HG02678 (cell line): ENCODE results near the gene MAP3K5.

ENCODE experiments used
- ATAC-seq: cut with Tn5 transposase; IDR thresholded peaks from one replicate; pipeline ENCODE4 v1.9.1; 2021; ENCODE audit warnings: mild to moderate bottlenecking, moderate library complexity; ENCODE audit not compliant: unreplicated experiment

MAP3K5 gene

DNA sequence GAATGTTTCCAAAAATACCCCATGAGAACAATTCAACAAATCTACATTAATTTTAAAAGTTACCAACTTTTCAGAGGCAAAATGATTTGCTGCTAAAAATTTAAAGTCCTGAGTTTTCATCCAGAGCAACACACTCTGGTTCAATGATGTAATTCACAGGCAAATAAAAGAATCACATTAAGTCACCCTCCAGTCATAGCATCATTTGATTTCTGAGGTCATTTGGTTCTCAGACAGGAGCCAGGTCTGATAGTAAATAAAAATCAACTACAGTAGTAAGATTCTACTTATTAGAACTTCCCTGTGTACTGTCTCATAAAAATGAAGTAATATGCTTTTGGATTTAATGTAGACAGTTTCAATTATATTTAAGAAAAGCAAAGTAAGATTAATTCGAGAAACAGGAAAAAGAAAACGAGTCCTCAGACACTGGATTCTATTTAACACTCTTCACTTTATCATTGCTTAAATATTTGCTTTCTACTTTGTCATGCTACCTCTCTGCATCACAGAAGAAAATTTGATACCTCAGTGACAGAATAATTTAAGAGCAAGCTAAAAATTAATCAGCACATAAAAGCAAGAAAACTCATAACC, 267.8 kb downstream of the MAP3K5 start:
- no peak for ATAC-seq

DNA sequence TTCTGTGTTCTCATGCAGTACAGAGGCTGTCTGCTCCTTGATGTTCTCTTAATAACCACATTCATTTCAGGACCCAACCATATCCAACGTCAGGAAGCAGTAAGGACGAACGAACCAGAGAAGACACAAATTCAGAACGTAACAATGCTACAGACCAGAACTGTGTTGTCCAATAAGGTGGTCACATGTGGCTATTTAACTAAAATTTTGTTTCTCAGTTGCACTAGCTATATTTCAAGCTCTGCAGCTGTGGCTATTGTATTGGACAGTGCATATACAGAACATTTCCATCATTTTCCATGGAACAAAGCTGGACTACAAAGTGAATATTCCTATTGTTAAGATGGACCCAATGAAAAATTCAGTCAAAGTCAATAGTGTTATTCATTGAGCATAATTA, 269.1 kb downstream of the MAP3K5 start:
- no peak for ATAC-seq

DNA sequence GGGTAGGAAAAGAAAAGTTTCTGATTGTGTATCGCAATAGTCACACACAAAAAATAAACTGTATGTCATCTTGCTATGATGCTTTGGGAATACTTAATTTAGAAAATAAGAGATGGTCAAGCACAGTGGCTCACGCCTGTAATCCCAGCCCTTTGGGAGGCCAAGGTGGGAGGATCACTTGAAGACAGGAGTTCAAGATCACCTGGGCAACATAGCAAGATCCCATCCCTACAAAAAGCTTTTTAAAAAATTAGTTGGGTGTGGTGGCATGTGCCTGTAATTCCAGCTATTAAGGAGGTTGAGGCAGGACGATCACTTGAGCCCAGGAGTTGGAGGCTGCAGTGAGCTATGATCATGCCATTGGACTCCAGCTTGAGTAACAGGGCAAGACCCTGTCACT, 269.6 kb downstream of the MAP3K5 start:
- no peak for ATAC-seq

DNA sequence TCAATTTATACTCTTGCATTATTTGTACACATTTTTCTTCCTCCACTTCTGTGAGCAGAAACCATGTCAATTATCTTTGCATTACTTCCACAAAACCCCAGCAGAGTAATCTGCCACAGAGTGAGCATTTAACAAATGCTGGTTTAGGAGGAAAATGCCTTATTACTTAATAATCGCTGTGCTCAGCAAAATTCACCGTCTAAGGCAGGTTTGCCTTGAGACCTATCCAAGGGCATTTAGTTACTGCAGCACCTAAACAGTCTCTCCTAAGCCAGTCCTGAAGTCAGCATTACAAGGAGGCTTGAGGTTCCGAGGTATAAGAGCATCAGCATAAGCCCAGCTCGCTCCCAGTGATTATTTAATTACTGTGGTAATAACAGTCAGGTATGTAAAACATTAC, 270.4 kb downstream of the MAP3K5 start:
- ATAC-seq, result no peak

DNA sequence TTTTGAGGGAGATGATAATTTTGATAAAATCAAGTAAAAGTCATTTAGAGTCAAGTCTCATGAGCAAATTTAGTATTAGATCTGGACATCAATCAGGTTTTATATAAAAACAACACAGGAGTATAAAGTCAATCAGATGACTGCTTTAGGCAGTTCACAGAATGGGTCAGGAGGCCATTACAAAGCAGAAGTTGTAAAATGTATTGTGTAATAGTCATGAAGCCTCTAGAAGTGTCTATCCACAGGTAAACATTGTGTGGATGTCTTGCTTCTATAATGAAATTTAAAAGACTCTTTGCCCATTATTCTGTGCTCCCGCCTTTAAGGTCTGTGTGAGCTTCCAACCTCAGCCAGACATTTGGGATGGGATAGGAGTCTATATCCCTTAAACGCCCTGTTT, 270.9 kb downstream of the MAP3K5 start:
- no peak for ATAC-seq

DNA sequence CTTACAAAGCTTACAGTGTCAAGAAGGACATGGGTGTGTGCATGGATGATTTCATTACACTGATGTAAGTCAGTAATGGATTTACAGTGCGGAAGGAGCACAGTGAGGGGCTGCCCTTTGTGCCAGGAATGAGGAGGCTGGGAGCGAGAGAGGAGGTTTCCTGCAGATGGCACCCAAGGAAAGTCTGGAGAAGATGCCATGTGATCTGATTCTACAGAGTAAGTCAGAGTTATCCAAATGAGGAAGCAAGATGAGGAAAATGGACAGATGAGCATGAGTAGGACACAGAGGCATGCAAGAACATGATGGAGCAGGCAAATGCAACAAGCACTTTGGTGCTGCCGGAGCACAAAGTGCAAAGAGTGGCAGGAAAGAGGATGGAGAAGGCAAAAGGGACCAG, 271.8 kb downstream of the MAP3K5 start:
- ATAC-seq, result no peak

DNA sequence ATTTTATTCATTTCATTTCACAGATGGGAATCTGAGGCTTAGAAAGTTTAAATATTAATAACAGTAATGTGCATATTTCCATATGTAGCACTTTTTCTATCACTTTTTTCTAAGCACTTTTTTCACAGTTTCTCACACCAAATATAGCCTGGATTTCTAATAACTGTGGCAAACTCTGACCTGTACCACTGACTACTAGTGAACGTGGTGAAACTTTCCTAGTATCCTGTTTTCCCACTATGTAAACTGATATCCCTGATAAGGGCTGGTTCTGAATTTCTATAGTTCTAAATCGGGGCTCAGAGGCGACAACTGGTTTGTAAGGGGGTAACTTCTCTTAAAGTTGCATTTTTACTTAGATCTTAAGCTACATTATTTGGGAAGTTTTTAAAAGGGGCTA, 274.7 kb downstream of the MAP3K5 start:
- no peak for ATAC-seq

DNA sequence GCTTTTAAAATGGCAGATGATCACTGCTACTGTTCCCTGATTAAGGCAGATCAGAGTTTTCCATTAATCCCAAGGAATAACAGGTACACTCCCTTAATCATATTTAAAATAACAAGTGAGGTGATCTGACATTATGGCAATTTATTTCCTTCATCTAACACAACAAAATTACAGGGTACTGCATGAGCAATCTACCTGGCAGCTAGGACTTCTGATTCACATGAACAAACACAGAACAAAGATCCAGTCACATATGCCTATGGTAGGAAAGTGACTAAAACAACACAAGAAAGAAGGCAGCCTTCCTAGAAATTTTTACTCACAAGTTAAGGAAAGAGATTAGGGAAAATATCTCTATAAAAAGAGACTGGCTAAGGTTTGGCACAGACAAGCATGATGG, 275.3 kb downstream of the MAP3K5 start:
- no peak for ATAC-seq

DNA sequence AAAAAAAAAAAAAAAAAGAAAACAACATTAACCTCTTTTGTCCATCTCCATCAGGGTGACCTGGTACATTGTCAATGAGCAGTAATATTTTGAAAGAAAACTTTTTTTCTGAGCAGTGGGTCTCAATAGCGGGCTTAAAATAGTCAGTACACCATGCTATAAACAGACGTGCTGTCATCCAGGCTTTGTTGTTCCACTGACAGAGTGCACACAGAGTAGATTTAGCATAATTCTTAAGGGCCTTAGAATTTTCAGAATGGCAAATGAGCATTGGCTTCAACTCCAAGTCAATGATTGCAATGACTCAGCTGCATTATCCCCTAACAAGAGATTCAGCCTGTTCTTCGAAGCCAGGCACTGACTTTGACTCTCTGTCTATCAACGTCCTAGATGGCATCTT, 277.7 kb downstream of the MAP3K5 start:
- no peak for ATAC-seq

DNA sequence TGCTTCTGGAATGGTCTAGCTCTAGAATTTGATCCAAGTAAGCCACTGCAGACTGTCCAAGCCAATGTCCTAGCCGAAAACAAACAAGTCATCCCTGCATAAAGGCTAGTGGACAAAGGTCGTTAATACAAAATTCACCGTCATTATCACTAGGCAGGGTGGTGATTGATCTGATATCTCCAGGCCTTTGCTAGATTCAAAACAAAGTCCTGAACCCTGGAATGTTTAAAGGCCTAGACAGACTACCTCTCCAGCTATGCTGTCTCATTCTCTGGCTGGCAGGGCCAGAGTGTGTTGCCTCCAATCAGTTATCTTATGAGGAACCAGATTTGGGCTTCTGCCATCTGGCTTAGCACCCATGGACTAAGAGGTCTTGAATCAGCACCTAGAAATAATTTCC, 280.4 kb downstream of the MAP3K5 start:
- ATAC-seq, result no peak

DNA sequence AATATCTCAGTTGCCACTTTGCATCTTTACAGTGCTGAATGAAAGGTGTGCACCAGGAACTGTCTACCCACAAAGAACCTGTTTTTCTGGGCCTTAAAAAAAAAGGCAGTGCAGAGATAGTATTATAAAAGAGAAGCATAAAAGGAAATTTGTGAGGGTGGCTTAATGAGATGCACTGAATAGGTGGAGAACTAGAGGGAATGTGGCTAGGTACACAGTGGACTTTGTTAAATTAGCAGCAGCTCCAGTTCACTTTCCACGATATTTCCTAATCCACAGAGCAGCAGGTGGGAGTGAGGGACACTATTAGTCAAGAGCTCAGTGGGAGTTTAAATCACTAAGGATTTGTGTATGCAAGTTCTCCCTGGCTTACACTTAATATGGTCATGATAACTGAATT, 280.9 kb downstream of the MAP3K5 start:
- ATAC-seq, result no peak

DNA sequence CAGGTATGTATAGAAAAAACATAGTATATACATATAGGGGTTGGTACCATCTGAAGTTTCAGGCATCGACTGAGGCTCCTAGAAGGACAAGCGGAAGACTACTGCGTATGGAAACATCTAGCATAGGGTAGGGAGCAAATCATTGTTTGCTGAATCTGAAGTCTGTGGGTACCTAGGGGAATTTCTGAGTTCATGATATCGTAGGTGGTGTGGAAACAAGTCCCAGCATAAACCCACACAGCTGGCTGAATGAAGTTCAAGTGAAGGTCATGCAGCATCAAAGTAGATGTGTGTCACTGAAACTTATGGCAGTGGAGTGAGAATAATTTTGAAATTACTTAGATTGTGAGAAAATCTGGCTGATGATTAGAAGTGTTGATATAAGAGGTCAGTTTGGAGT, 281.5 kb downstream of the MAP3K5 start:
- no peak for ATAC-seq

DNA sequence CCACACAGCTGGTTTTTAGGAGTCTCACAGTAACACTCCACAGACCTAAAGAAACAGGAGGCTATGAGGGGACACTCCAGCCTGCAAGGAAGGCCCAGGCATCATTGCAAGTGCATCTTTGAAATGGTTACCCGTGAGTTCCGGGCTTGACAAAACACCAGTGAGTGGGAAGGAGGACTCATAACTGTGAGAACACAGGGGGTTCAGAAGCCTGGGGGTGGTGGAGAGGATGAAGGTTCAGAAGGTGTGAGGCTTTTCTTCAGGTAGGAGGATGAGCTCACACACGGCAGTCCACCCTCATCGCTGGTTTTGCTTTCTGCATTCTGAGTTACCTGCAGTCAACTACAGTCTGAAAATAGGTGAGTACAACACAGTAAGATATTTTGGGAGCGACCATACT, 282.0 kb downstream of the MAP3K5 start:
- ATAC-seq, result no peak

DNA sequence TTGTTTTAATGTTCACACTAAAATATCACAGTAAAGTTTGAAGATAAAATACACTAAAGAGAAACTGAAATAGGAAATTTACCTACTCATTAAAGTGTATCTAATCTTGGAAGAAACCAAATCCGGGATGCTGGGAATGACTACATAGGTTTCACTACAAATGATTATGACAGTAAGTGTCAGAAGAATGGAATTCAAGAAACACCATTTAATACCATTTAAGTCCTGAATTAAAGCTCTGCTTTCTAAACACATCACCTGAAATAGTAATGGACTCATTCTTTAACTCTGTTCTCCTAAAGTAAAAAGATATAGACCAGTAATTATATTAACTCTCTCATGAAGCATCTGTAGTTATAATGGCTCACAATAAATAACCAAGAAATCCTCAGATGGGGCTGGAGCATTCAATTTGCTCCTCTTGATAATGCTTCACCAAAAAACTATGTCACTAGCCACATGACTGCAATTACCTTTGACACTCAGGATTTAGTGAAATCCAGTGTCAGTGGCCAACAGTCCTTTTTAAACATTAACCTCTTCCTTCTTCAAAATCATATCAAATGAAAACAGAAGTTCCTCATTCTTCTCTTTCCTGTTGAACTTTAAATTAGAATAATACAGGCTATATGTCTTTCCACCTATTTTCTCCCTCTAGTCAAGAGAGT, 283.4 kb downstream of the MAP3K5 start:
- no peak for ATAC-seq
